Endometrial microvascular endothelial cells (primary cell): ENCODE data around the gene DHRS7C. TPM values are rescaled to one million over a fixed set of nuclear protein-coding genes. Genes with fewer than 3 reads are reported as not detected.

Experiments used
- in situ Hi-C: cut with HindIII; loops from 2 replicates; pipeline ENCODE4 v1.10.0; 2017; ENCODE audit warnings: low sequenced_read_pairs, low pct_unique_long_range_greater_than_20kb; ENCODE audit errors: inconsistent ontology term
- total RNA-seq: library from RNA; depleted of rRNA; stranded (reverse); fragments of >200 nt; gene quantifications from one replicate; pipeline ENCODE4 v1.2.3, GENCODE V29; 2015; ENCODE audit errors: inconsistent ontology term

Gene DHRS7C
- total RNA-seq, result not detected

- in situ Hi-C loops, result no loop called here
Measured at GRCh38 chr17:9790889-9791876, at the start of gene DHRS7C. TSS of gene DHRS7C (minus strand) at chr17:9791592. CDS start at chr17:9791284, 308 bp downstream.

GRCh38 chr17:9839433-9839832 lies 48.0 kb upstream of the DHRS7C start:
- in situ Hi-C loops, result no loop called here

DNA sequence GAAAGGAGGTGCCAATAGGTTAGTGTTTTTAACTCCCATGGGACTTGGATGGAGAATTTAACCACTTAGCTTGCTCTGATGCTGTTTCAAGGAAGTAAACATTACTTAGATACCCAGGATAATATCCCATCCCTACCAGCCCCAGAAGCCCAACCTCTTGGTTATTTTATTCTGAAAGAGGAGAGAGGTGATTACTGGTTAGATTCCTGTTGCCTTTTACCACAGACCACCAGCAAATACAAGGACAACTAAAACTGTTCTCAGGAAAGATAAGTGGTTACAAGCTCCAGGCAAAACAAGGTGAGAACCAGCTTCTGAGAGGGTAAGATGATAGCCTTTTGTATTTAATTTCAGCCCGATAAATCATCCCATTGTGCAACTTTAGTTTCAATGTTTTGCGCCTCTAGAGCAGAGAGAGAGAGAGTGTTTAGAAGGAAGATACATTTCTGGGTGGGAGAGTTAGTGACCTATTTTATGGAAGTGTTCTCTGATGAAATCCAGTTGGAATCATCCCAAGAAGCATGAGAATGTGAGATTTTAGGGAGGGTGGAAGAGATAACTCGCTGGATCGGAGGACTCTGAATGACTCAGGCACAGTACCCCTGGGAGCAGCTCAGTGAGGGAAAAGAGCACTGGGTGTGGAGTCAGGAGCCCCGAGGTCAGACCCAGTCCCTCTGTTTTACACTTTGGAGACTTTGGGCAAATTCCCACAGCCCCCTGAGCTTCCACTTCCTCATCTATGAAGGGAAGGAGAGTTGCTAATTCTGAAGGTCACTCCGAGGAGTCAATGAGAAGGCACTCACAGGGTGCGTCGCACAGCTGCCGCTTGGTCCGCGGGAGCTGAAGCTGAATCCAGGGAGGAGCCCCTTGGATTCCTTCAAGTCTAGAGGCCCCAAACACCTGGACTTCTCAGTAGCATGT lies 46.4 kb upstream of the DHRS7C start:
- in situ Hi-C loops, result no loop called here

DNA sequence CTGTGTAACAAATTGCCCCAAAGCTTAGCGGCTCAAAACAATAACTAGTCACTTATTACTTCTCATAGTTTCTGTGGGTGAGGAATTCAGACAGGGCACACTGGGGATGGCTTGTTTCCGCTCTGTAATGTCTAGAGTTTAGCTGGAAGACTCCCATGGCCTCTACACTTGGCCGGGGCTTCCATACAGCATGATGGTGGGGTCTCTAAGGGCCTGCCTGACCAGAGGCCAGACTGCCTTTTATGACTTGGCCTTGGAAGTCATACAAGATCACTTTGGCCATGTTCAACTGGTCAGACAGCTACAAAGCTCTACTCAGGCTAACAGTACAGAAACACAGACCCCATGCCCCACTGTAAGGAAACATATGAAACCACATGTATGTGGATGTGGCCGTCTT lies 42.5 kb upstream of the DHRS7C start:
- in situ Hi-C loops, result no loop called here

DNA sequence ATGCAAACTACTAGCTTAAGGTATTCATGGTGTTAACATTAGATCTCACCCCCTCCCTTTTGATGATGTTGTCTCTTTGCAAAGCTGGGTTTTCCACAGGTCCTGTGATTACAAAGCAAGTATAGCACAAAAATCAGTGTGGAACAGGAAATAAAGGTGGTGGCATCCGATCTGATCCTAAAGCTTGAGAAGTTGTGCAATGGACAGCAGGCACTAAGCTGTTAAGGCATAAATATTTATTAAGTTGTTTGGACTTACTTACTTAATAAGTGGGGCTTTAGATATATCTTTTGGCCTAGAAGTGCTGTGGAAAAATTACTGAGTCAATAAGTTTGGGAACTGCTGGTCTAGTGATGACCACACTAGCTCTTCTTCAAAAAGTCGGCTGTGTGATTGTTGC lies 39.3 kb upstream of the DHRS7C start:
- in situ Hi-C loops, result no loop called here

DNA sequence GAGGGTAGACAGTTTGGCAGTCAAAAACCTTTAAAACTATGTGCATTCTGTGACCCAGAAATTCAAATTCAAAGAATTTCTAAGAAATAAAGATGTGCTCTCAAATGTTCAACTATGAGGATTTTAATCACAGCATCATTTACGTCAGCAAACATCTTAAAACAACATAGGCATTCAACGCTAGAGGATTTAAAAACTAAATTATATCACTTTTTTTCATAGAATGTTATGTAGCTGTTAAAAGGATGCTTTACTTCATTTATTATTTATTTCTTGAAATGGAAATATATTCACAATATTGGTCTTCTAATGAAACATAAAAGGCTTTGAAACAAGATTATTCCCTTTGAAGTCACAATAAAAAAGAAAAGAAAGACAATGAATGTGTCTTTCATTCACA lies 38.0 kb upstream of the DHRS7C start:
- in situ Hi-C loops, result no loop called here

DNA sequence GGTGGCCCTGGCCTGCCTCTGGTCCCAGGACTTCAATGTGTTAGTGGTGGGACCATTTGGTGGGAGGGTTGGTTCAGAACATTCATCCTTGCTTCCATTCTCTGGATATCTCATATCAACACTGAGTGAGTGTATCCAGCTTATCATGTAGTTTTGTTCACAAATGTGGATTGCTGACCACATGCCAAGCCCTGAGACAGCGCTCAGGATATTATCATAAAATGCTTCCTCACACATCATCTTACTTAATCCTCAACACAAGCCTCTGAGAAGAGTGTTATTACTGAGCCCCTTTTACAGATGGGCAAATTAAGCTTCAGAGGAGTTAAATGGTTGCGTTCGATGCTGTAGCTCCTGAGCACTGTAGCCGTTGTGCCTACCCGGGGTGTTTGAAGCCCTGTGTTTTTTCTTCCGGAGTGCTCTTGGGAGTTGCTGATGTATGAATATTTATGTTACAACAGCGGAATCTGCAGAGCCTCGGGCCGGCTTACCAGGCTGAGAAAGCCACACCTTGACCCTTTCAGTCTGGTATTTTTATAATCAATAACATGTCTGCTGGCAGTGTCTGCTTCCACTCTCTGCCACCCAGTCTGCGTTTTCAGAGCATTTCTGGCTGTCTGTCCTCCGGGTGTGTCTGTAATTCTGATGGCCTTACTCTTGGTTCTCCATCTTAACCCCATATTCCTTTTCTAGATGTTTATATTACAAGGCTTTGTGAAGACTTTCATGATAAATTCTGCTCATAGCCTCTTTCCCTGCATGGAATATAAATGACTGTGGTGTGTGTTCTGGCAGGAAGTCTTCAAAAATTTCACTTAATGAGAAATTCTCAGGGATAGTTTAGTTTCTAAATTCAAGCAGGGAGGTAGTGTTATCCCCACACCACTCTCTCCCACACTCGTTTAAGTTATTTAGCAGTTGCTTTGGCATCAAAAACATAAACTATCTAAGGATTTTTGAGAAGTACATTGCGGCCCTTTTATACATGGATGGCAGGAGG lies 37.2 kb upstream of the DHRS7C start:
- in situ Hi-C loops, result no loop called here

GRCh38 chr17:9825641-9826150 lies 34.3 kb upstream of the DHRS7C start, which contains the start of gene GLP2R:
TSS of gene GLP2R (plus strand) at chr17:9825924. CDS start at chr17:9826064, 140 bp downstream.
- in situ Hi-C loops, result no loop called here

DNA sequence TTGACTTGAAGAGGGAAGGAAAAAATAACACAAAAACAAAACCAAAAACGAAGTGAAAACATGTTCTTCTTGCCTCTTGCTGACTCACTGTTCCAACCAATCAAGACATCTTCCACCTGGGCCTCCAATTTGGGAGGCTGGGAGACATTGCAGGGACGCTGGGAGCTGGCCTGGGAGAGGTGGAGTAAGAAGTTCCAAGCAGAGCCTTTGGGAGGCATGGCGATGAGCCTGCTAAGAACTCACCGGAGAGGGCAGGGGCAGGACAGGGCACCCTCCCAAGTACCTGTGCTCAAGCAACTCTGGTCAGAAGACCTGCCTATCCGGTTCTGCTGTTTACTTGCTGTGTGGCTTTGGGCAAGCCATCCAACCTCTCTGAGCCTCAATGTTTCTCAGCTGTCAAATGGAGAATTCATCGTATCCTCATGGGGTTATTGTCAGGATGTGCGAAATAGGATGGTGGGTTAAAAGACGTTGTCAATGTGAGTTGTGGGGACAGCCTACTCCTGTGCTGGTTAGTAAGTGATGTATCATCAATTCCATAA lies 33.5 kb upstream of the DHRS7C start:
- in situ Hi-C loops, result no loop called here

DNA sequence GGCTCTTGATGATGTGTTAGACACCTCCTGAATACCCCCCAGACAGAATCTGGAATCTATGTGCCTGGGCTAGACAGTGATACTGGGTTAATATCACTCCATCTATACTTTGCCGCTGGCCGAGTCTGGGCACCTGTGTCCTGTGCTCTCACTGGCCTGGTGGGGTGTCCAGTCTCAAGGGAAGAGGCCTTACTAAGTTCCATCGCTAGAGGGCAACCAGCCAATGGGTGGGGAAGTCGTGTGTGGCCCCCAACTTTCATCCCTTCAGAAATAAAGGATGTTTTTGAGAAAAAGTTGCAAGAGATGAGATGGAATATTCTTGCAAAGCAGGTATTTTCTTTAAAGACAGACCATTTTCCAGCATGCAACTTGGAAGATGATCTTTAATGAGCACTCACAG lies 32.7 kb upstream of the DHRS7C start:
- in situ Hi-C loops, result no loop called here

- in situ Hi-C loops, result no loop called here
Measured at GRCh38 chr17:9821921-9822320, 30.5 kb upstream of the DHRS7C start, which contains the start of gene GSG1L2. TSS of gene GSG1L2 (minus strand) at chr17:9822079. CDS start at chr17:9822071, 8 bp downstream.

GRCh38 chr17:9820448-9820847 lies 29.1 kb upstream of the DHRS7C start:
- in situ Hi-C loops, result no loop called here

- in situ Hi-C loops, result no loop called here
Measured at GRCh38 chr17:9818760-9819159, 27.4 kb upstream of the DHRS7C start.

DNA sequence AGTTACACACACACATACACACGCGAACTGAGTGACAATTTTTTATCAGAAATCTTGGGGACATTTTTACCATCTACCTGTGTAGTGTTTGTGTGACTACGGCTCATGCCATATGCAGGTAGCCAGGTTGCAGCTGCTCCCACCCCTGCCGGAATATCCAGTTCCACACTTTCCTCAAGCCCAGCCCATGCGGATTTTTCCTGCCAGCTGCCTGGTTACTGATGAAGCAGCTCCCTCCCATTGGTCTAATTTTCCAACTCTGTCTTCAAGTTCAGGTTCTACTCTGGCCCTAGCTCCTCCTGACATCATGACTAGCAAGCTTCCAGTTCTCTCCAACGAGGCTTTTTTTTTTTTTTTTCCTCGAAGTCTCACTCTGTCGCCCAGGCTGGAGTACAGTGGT lies 25.7 kb upstream of the DHRS7C start:
- in situ Hi-C loops, result no loop called here

GRCh38 chr17:9816472-9816871 lies 25.1 kb upstream of the DHRS7C start:
- in situ Hi-C loops, result no loop called here

DNA sequence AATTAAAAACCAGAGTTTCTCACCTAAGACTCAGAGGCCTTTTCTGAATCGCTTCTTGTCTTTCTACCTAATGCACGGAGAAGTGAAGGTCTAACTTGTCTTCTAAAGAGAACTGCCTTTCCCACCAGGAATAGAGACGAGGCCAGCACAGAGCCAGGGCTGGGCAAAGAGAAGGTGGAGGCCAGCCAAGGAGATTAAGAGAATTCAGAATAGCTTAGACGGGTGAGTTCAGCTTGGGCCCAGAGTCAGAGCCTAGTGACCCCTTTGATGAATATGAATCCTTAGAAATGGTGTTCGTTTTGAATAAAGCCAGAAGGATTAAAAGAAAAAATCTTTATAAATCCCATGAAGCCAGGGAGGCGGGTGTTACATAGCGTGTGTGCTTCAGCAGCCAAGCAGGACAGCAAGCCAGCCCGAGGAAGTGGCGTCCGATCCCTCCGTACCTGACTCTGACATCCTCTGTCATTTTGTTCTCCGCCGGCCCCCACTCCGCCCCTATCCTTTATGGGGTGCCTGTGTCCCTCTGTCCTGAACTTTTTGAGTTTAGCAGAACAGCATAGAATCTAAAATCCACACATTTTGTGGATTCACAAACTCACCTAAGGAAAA lies 23.0 kb upstream of the DHRS7C start:
- in situ Hi-C loops, result no loop called here

- in situ Hi-C loops, result no loop called here
Measured at GRCh38 chr17:9813166-9813565, 21.8 kb upstream of the DHRS7C start.
